HepG2 (cell line): Measurements from ENCODE around the gene EFCAB13. TPM values are rescaled to one million over a fixed set of nuclear protein-coding genes. Genes with fewer than 3 reads are reported as not detected.

Source experiments
- ATAC-seq: fragments of 200-7000 bp; cut with Tn5 transposase; 3 replicates; pipeline ENCODE4 v1.9.1; 2020; ENCODE audit warnings: mild to moderate bottlenecking, moderate library complexity
- BruUV-seq: library from RNA; stranded (reverse); fragments of 400-500 nt; replicated peaks from 2 replicates; lab custom pipeline; 2021; lab: Mats Ljungman, UMichigan
- CTCF ChIA-PET: fragments of 300-600 bp; formaldehyde crosslinking; extraction: SDS; loops from one replicate; lab custom pipeline; 2021; ENCODE audit warnings: low total read pairs, inconsistent platforms, low intra/inter-chr PET ratio; lab: Yijun Ruan, JAX
- POLR2A ChIA-PET: fragments of 350-600 bp; sonication (Branson Sonifier 250); formaldehyde crosslinking; loops from one replicate; lab custom pipeline; 2020; ENCODE audit warnings: antibody characterized with exemption, inconsistent platforms; lab: Yijun Ruan, JAX
- DNase-seq: peaks from one replicate; pipeline ENCODE4 v3.0.0-alpha.2; 2015; ENCODE audit warnings: low spot score
- FAIRE-seq: peaks from 3 replicates; lab custom pipeline; 2011; peaks lifted over from hg19 to GRCh38; lab: Jason Lieb, UNC
- H2AFZ ChIP-seq: one replicate; pipeline ENCODE4 v1.6.1; 2011; ENCODE audit warnings: low read length, inconsistent platforms
- H3K27ac ChIP-seq: fragments of 300-600 bp; 3 replicates; pipeline ENCODE4 v1.8.0; 2011; ENCODE audit warnings: mixed run types, mild to moderate bottlenecking, mixed read lengths, low read length, inconsistent platforms; ENCODE audit not compliant: insufficient read depth; ENCODE audit errors: extremely low read length
- H3K27me3 ChIP-seq, 2 experiments: fragments of 200-600 bp in 1 of 2; 2 replicates in 1 of 2; 3 replicates in 1 of 2; pipeline versions ENCODE4 v1.6.0 to v1.8.0; 2011; ENCODE audit warnings: low read length in 2 of 2, mild to moderate bottlenecking in 2 of 2, moderate library complexity in 2 of 2, inconsistent platforms in 1 of 2; ENCODE audit not compliant: insufficient read depth in 2 of 2, control insufficient read depth in 1 of 2
- H3K36me3 ChIP-seq, 2 experiments: fragments of 200-600 bp in 1 of 2; replicated peaks in 1 of 2; 2 replicates in 1 of 2; 3 replicates in 1 of 2; pipeline versions ENCODE4 v1.5.1 to v1.8.0; 2011; ENCODE audit warnings: low read length in 2 of 2, inconsistent platforms in 1 of 2; ENCODE audit not compliant: insufficient read depth in 2 of 2, control insufficient read depth in 1 of 2
- H3K4me1 ChIP-seq: 2 replicates; pipeline ENCODE4 v1.5.1; 2012; ENCODE audit warnings: low read length, inconsistent platforms; ENCODE audit not compliant: insufficient read depth
- H3K4me2 ChIP-seq: 2 replicates; pipeline ENCODE4 v1.6.0; 2011; ENCODE audit warnings: low read depth, low read length, inconsistent platforms
- H3K4me3 ChIP-seq, 3 experiments: fragments of 200-600 bp in 1 of 3; sonication (generic), shearing (Covaris generic) in 1 of 3; replicated peaks in 1 of 3; 2 replicates each; pipeline ENCODE4 v1.5.1; 2011 to 2016; ENCODE audit warnings: low read length in 3 of 3, inconsistent platforms in 2 of 3, low read depth in 2 of 3, mild to moderate bottlenecking in 2 of 3, control low read depth in 1 of 3, mixed read lengths in 1 of 3; ENCODE audit not compliant: insufficient read depth in 1 of 3
- H3K79me2 ChIP-seq: one replicate; pipeline ENCODE4 v1.6.1; 2011; ENCODE audit warnings: low read length, inconsistent platforms; ENCODE audit not compliant: insufficient read depth
- H3K9ac ChIP-seq: 2 replicates; pipeline ENCODE4 v1.6.0; 2011; ENCODE audit warnings: mild to moderate bottlenecking, low read depth, low read length, inconsistent platforms; ENCODE audit not compliant: insufficient read depth
- H3K9me3 ChIP-seq: 2 replicates; pipeline ENCODE4 v1.5.1; 2012; ENCODE audit warnings: mild to moderate bottlenecking, low read length
- H4K20me1 ChIP-seq: 2 replicates; pipeline ENCODE4 v1.6.0; 2011; ENCODE audit warnings: inconsistent platforms, mild to moderate bottlenecking, low read length, moderate library complexity; ENCODE audit not compliant: insufficient read depth
- BORCS8-MEF2B ChIP-seq: sonication (generic); formaldehyde crosslinking; IDR thresholded peaks from 2 replicates; pipeline ENCODE4 v1.8.0; 2022; ENCODE audit warnings: mild to moderate bottlenecking, missing genetic modification reagents
- CBX5 ChIP-seq: sonication (generic); formaldehyde crosslinking; IDR thresholded peaks from 2 replicates; pipeline ENCODE4 v1.4.0; 2020; ENCODE audit warnings: missing genetic modification reagents, borderline replicate concordance
- DMAP1 ChIP-seq: IDR thresholded peaks from 2 replicates; pipeline ENCODE4 v1.6.1; 2016
- KLF12 ChIP-seq: sonication (generic); formaldehyde crosslinking; IDR thresholded peaks from 2 replicates; pipeline ENCODE4 v1.4.0; 2020; ENCODE audit warnings: missing genetic modification reagents, borderline replicate concordance
- MAFF ChIP-seq: IDR thresholded peaks from 2 replicates; pipeline ENCODE4 v1.6.1; 2011; ENCODE audit warnings: low read depth, low read length, improper control_type of control experiment
- MAFK ChIP-seq, 2 experiments: IDR thresholded peaks in 1 of 2; conservative IDR thresholded peaks in 1 of 2; 2 replicates each; pipeline ENCODE4 v1.6.1; 2011; ENCODE audit warnings: improper control_type of control experiment in 2 of 2, low read length in 2 of 2
- SKI ChIP-seq: fragments of 450-650 bp; IDR thresholded peaks from one replicate; pipeline ENCODE4 v1.6.1; 2018; ENCODE audit warnings: mild to moderate bottlenecking; ENCODE audit not compliant: partially characterized antibody
- SP5 ChIP-seq: IDR thresholded peaks from 2 replicates; pipeline ENCODE4 v1.6.1; 2016; ENCODE audit warnings: low read depth, borderline replicate concordance
- ZNF33A ChIP-seq: sonication (generic); formaldehyde crosslinking; IDR thresholded peaks from 2 replicates; pipeline ENCODE4 v1.5.1; 2020; ENCODE audit warnings: missing genetic modification reagents, mild to moderate bottlenecking, moderate library complexity, borderline replicate concordance
- ZNF691 ChIP-seq: sonication (generic); formaldehyde crosslinking; IDR thresholded peaks from 2 replicates; pipeline ENCODE4 v1.4.0; 2020; ENCODE audit warnings: missing genetic modification reagents, low read depth, mild to moderate bottlenecking, borderline replicate concordance
- WGBS: methylation state at CpG from one replicate; pipeline ENCODE4 v1.1.6; 2017; ENCODE audit warnings: low lambda C conversion rate; 5-methylcytosine and 5-hydroxymethylcytosine counted together
- in situ Hi-C: cut with HindIII; loops from 2 replicates; pipeline ENCODE4 v1.10.0; 2017; ENCODE audit warnings: low pct_unique_long_range_greater_than_20kb; ENCODE audit not compliant: extremely low pct_ligation_motif_present
- intact Hi-C: fragments of 100-400 bp; cut with micrococcal nuclease; formaldehyde crosslinking; loops from one replicate; pipeline ENCODE4 v1.10.0; 2022; ENCODE audit not compliant: unreplicated experiment
- polyA plus RNA-seq, 8 experiments: library from polyadenylated mRNA; depleted of rRNA in 3 of 8; stranded (reverse) in 7 of 8; unstranded in 1 of 8; fragments of >200 nt; fragmentation: Illumina TruSeq in 4 of 8; extraction: Trizol in 4 of 8; gene quantifications; 2 replicates each; pipeline versions ENCODE4 v1.2.1 to v1.2.3, GENCODE V29; 2011 to 2016; ENCODE audit warnings: low read depth in 4 of 8, missing spikeins in 1 of 8, mixed read lengths in 1 of 8; ENCODE audit not compliant: insufficient read depth in 1 of 8
- total RNA-seq, 5 experiments: library from RNA; depleted of rRNA; stranded (reverse); fragments of >200 nt; fragmentation: Illumina TruSeq; extraction: Trizol; gene quantifications; 2 replicates each; pipeline ENCODE4 v1.2.3, GENCODE V29; 2016; ENCODE audit warnings: low read depth in 1 of 5
- TF ChIP-seq, protein P1 (sequence below): sonication (generic); formaldehyde crosslinking; IDR thresholded peaks from 2 replicates; pipeline ENCODE4 v1.8.1; 2023; ENCODE audit warnings: mild to moderate bottlenecking, missing genetic modification reagents
- TF ChIP-seq, protein P2 (sequence below): sonication (generic); formaldehyde crosslinking; IDR thresholded peaks from 2 replicates; pipeline ENCODE4 v1.8.0; 2022; ENCODE audit warnings: mild to moderate bottlenecking, missing genetic modification reagents
- TF ChIP-seq, protein P3 (sequence below): sonication (generic); formaldehyde crosslinking; IDR thresholded peaks from 2 replicates; pipeline ENCODE4 v1.8.0; 2023; ENCODE audit warnings: mild to moderate bottlenecking, missing genetic modification reagents
- TF ChIP-seq, protein P4 (sequence below): sonication (generic); formaldehyde crosslinking; IDR thresholded peaks from 2 replicates; pipeline ENCODE4 v1.4.0; 2020; ENCODE audit warnings: mild to moderate bottlenecking, missing genetic modification reagents

Gene EFCAB13
- total and polyA plus RNA-seq, 2 of the 13 experiments (the other 11 are each of a cell fraction or from before 2014, with no cell fraction given), result 0.22 to 0.71 TPM

- Histone ChIP-seq H3K36me3 (no peaks in the 10 kb centered on the region), H2AFZ (no peak overlapping the region), H4K20me1 (no peaks in the 10 kb centered on the region), H3K9me3 (no peaks in the 10 kb centered on the region), H3K4me1 (peaks cover 11% of the 10 kb centered on the region), H3K79me2 (no peaks in the 10 kb centered on the region), H3K27me3 (no peaks in the 10 kb centered on the region), H3K9ac (no peak overlapping the region), H3K27ac (no peak overlapping the region), H3K4me2 (no peak overlapping the region), H3K4me3 (no peak overlapping the region)
- WGBS, result 89% methylated on average over 2 of the region's 2 CpGs
- intact Hi-C loops, result no loop called here
- ATAC-seq (no peak), DNase-seq (no peak), FAIRE-seq (no peak)
- ChIA-PET CTCF (no interaction called here), POLR2A (no interaction called here)
- BruUV-seq, result no TSS peak
- in situ Hi-C loops, result no loop called here
- TF ChIP-seq DMAP1 (CRISPR knock-in tag) (no peak), ZNF33A (CRISPR knock-in tag) (no peak), MAFF (peak; percentile 25; the same call in 1 of the 2 replicates), BORCS8-MEF2B (CRISPR knock-in tag) (no peak), ZNF691 (no peak), MAFK (conservative IDR thresholded peaks at IDR 0.05 in 1 of 2, IDR thresholded peaks at IDR 0.05 in 1 of 2; ENCODE audit: low read length in 2 of 2) (peak; percentile 12 to 61; a peak in 2 of 4 replicates), SP5 (CRISPR knock-in tag) (no peak), SKI (no peak), CBX5 (no peak), KLF12 (CRISPR knock-in tag) (0 out of 2 replicates have a peak, but pooled peaks have one; percentile 10)
- TF ChIP-seq, protein P1, sequence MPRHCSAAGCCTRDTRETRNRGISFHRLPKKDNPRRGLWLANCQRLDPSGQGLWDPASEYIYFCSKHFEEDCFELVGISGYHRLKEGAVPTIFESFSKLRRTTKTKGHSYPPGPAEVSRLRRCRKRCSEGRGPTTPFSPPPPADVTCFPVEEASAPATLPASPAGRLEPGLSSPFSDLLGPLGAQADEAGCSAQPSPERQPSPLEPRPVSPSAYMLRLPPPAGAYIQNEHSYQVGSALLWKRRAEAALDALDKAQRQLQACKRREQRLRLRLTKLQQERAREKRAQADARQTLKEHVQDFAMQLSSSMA, result no peak
- TF ChIP-seq, protein P2, sequence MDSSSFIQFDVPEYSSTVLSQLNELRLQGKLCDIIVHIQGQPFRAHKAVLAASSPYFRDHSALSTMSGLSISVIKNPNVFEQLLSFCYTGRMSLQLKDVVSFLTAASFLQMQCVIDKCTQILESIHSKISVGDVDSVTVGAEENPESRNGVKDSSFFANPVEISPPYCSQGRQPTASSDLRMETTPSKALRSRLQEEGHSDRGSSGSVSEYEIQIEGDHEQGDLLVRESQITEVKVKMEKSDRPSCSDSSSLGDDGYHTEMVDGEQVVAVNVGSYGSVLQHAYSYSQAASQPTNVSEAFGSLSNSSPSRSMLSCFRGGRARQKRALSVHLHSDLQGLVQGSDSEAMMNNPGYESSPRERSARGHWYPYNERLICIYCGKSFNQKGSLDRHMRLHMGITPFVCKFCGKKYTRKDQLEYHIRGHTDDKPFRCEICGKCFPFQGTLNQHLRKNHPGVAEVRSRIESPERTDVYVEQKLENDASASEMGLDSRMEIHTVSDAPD (CRISPR knock-in tag), result no peak
- TF ChIP-seq, protein P3, sequence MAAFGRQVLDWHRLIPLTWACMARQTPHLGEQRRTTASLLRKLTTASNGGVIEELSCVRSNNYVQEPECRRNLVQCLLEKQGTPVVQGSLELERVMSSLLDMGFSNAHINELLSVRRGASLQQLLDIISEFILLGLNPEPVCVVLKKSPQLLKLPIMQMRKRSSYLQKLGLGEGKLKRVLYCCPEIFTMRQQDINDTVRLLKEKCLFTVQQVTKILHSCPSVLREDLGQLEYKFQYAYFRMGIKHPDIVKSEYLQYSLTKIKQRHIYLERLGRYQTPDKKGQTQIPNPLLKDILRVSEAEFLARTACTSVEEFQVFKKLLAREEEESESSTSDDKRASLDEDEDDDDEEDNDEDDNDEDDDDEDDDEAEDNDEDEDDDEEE (CRISPR knock-in tag), result no peak
- TF ChIP-seq, protein P4, sequence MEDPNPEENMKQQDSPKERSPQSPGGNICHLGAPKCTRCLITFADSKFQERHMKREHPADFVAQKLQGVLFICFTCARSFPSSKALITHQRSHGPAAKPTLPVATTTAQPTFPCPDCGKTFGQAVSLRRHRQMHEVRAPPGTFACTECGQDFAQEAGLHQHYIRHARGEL (CRISPR knock-in tag), result no peak
Measured at GRCh38 chr17:47330548-47330947, 6.8 kb downstream of the EFCAB13 start.
